ENCODE results near the gene HTT. TPM values are rescaled to one million over a fixed set of nuclear protein-coding genes. Genes with fewer than 3 reads are reported as not detected.

HTT gene
- total and polyA plus RNA-seq, 2 of the 8 experiments (the other 6 are each of a cell fraction or from before 2014, with no cell fraction given): 24.0 to 71.0 TPM

GRCh38 chr4:3290889-3291321 lies 216.4 kb downstream of the HTT start:
- Histone ChIP-seq H4K91ac (replicated peaks; ENCODE audit: insufficient read length, low read length) (no peak overlapping the region), H2BK120ac (replicated peaks; ENCODE audit: low read depth, low read length) (no peak overlapping the region), H3K23me2 (ENCODE audit: low read depth, low read length) (peaks cover 15% of the 10 kb centered on the region; the same call in 1 of the 2 replicates), H2BK5ac (ENCODE audit: low read depth, low read length) (no peak overlapping the region), H2BK12ac (ENCODE audit: low read depth, low read length) (no peak overlapping the region), H3K4me3 (ENCODE audit: extremely low read depth in 1 of 4, insufficient read depth in 2 of 4, low read depth in 3 of 4, low read length in 4 of 4) (peak overlapping the region in 1 of 4 experiments; percentile 72; a peak in 1 of 8 replicates), H3K9me3 (ENCODE audit: insufficient read depth in 2 of 2, low read depth in 1 of 2, low read length in 1 of 2) (no peaks in the 10 kb centered on the region), H2AK5ac (ENCODE audit: low read depth, low read length) (no peak overlapping the region), H3K14ac (ENCODE audit: insufficient read length) (no peak overlapping the region), H3K56ac (replicated peaks; ENCODE audit: insufficient read length, low read depth, low read length) (no peak overlapping the region), H3K4me1 (replicated peaks in 1 of 4; ENCODE audit: control insufficient read depth in 3 of 4, insufficient read depth in 4 of 4, low read length in 3 of 4) (peaks cover 0 to 23% (median 11%) of the 10 kb centered on the region in 4 experiments; a peak in 5 of 7 replicates), H4K8ac (ENCODE audit: extremely low read depth, insufficient read depth, low read length) (no peak overlapping the region), H4K5ac (ENCODE audit: insufficient read length, low read depth, low read length) (no peak overlapping the region), H4K20me1 (replicated peaks in 1 of 2; ENCODE audit: control insufficient read depth in 1 of 2, insufficient read depth in 2 of 2, low read length in 2 of 2) (peaks cover 2 to 6% of the 10 kb centered on the region in 2 experiments), H3K9ac (replicated peaks in 1 of 4; ENCODE audit: extremely low read depth in 1 of 4, low read depth in 3 of 4, low read length in 3 of 4) (no peak overlapping the region), H2AFZ (ENCODE audit: low read length) (no peak overlapping the region), H3K36me3 (ENCODE audit: control insufficient read depth in 2 of 4, insufficient read depth in 4 of 4, low read length in 3 of 4) (no peaks in the 10 kb centered on the region), H3K18ac (ENCODE audit: extremely low read depth, low read length) (no peak overlapping the region), H3K4ac (replicated peaks; ENCODE audit: insufficient read length, low read depth, low read length) (no peak overlapping the region), H3K23ac (ENCODE audit: insufficient read length) (no peak overlapping the region), H2BK20ac (ENCODE audit: low read length) (no peak overlapping the region), H2BK15ac (ENCODE audit: low read length) (no peak overlapping the region), H3K27me3 (replicated peaks in 1 of 4; ENCODE audit: control insufficient read depth in 3 of 4, extremely low read depth in 1 of 4, insufficient read depth in 3 of 4, low read length in 3 of 4) (peaks cover 0 to 12% (median 1%) of the 10 kb centered on the region in 4 experiments; a peak in 3 of 7 replicates), H3K4me2 (ENCODE audit: insufficient read depth in 1 of 2, low read depth in 2 of 2, low read length in 2 of 2) (peak overlapping the region in 1 of 2 experiments; percentile 75; a peak in 1 of 4 replicates), H3K27ac (ENCODE audit: low read depth, low read length) (no peak overlapping the region), H3K79me1 (ENCODE audit: low read depth, low read length) (no peaks in the 10 kb centered on the region), H3K79me2 (ENCODE audit: control insufficient read depth in 1 of 2, insufficient read depth in 2 of 2, low read length in 2 of 2) (no peaks in the 10 kb centered on the region; a peak in 2 of 4 replicates)
- ChIA-PET CTCF (ENCODE audit: partially characterized antibody) (interaction anchor here (1.1 to 5.1 kb wide), 4 partner anchors 14 to 33 kb away, joined by 3 to 31 read pairs (median 6); no protein-coding TSS in a partner anchor), POLR2A (ENCODE audit: partially characterized antibody) (interaction anchor here (0.7 to 1.4 kb wide), 3 partner anchors 21 to 243 kb away, joined by 3 to 4 read pairs (median 3); no protein-coding TSS in a partner anchor)
- DNase-seq (ENCODE audit: low read depth in 1 of 2, low spot score in 2 of 2) (no peak), FAIRE-seq (no peak)
- 86% methylated on average over 6 of the region's 9 CpGs; no CpG with 5 or more reads in 1 of the 2 experiments for WGBS, 2 experiments (ENCODE audit: extremely low coverage in 1 of 2, insufficient coverage in 1 of 2, insufficient read length in 1 of 2, insufficient replicate concordance in 2 of 2, low coverage in 1 of 2, low lambda C conversion rate in 2 of 2, missing lambda C conversion rate in 1 of 2)
- no peak for TF ChIP-seq SP2 (IDR thresholded peaks at IDR 0.05; ENCODE audit: low read length)
